GM13977 (cell line): Measurements from ENCODE around the gene NRXN2.

ENCODE experiments used
- DNase-seq: peaks from one replicate; pipeline ENCODE4 v3.0.0; 2012; ENCODE audit warnings: low spot score
- CTCF ChIP-seq: IDR thresholded peaks from 2 replicates; pipeline ENCODE4 v1.5.1; 2012; ENCODE audit warnings: mild to moderate bottlenecking, control low read depth; ENCODE audit not compliant: insufficient read depth; ENCODE audit errors: extremely low read depth, missing control alignments
- in situ Hi-C: fragments of 300-500 bp; cut with MboI; formaldehyde crosslinking; loops from one replicate; pipeline ENCODE4 v1.12.0; 2022; ENCODE audit warnings: low sequenced_read_pairs, low pct_unique_long_range_greater_than_20kb, mixed read lengths, inconsistent platforms; ENCODE audit not compliant: unreplicated experiment

NRXN2 gene

GRCh38 chr11:64594159-64594939, 128.6 kb downstream of the NRXN2 start:
- in situ Hi-C loops = no loop called here
- DNase-seq = no peak
- TF ChIP-seq CTCF = no peak

DNA sequence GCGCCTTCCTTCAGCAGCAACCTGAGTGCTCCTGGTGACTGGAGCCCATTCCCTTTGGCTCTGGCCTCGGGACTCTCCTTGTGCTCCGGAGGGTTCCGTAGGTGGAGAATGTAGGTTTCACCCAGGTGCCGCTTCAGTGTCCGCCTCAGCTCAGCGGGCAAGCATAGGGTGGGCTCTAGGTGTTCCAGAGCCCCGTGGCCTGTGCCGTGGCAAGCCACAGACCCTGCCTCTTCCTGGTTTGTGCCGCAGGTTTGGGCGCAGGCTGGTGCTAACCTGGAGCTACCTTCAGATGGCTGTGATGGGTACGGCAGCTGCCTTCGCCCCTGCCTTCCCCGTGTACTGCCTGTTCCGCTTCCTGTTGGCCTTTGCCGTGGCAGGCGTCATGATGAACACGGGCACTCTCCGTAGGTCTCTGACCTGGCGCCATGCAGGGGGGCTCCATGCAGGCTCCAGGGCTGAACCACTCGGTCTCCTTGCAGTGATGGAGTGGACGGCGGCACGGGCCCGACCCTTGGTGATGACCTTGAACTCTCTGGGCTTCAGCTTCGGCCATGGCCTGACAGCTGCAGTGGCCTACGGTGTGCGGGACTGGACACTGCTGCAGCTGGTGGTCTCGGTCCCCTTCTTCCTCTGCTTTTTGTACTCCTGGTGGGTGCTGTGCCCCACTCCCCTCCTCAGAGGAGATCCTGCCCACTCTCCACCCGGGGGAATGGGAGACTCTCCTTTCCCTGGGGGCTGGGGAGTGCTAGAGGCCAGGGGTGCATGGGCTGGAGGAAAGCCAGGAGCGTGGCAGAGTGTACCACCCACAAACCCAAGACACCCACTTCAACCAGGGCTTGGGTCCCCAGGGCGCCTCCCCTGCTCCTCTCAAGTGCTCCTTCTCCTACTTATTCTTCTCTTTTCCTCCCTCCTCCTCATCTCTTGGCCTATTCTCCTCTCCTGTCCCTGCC, 129.6 kb downstream of the NRXN2 start:
- no peak for TF ChIP-seq CTCF
- in situ Hi-C loops = no loop called here
- DNase-seq = no peak

- in situ Hi-C loops = no loop called here
- no peak for DNase-seq
- TF ChIP-seq CTCF = no peak
These were observed 130.3 kb downstream of the NRXN2 start for GRCh38 chr11:64592656-64593055.

DNA sequence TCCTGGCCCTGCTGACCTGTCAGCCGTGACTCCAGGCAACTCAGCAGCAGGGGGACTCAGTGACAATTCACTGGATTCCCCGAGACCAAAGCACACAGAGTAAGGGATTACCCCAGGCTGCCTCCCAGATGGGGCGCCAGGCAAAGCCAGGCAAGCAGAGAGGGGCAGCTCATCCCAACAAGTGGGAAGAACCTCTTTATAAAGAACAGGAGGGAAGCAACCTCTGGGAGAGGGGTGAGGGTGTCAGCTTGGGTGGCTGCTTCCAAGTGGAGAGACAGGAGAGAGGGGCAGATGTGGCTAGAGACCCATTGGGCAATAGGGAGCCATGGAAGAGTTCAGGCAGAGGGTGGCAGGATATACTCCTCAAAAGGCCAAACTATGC, 130.8 kb downstream of the NRXN2 start:
- in situ Hi-C loops = no loop called here
- TF ChIP-seq CTCF = no peak
- DNase-seq = no peak

- TF ChIP-seq CTCF = no peak
These were observed 131.5 kb downstream of the NRXN2 start for GRCh38 chr11:64591257-64592233.

DNA sequence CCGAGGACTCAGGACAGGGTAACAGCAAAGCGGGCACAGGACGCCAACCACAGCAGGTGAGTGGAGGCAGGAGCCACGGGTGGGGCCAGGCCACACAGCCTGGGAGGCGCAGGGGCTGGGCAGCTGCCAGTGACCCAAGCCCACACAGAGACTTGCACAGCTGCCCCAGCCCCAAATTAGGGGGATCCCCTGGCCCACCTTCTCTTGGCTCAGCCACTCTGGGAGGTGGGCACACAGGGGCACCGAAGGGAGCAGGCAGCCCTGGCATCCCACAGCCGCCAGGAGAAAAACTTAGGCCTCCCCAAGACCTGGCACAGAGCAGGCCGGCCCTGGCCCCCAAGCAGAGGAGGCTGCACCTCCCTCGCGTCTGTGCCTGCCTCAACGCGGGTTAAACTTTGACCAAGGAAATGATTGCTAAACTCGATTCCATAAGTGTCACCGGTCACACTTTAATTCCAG, 132.2 kb downstream of the NRXN2 start, which contains the start of gene SLC22A12:
TSS of gene SLC22A12 (plus strand) at position 458 of the 459 bp plus-strand sequence. CDS start 337 bp downstream, outside the sequence.
- in situ Hi-C loops = no loop called here
- no peak for TF ChIP-seq CTCF
- no peak for DNase-seq

More at GRCh38 chr11:64591257-64592233, 131.5 kb downstream of the NRXN2 start:
- in situ Hi-C loops = no loop called here
- no peak for DNase-seq
